ENCODE results near the gene STRN4. TPM values are rescaled to one million over a fixed set of nuclear protein-coding genes. Genes with fewer than 3 reads are reported as not detected.
"Not testable (repeated sequence)": the region's sequence is repeated elsewhere in the genome, so short reads cannot be mapped to it uniquely, and the experiment has no call there.

The STRN4 gene
- 44.5 TPM for total RNA-seq

GRCh38 chr19:46746281-46747057, at the start of gene STRN4:
Gene STRN4 (minus strand): TSS chr19:46746450. CDS start chr19:46746430, 20 bp downstream.
- peak; percentile 58 for ATAC-seq

- no peak for ATAC-seq
Observed at GRCh38 chr19:46791944-46792343, 45.7 kb upstream of the STRN4 start.

DNA sequence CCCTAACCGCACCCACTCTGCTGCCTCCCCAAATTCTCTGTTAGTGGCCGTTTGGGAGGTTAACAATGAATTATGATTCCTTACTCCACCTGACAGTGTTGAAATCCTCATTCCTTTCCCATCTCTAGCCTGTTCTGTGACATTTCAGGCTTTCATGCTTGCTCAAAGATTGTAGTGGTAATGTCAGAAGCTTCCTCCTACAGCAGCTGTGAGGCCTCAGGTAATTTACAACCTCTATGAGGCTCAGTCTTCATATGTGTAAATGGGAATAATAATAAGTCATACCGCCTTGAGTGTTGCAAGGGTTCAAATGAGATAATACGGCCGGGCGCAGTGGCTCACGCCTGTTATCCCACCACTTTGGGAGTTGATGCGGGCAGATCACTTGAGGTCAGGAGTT, 43.1 kb upstream of the STRN4 start:
- no peak for ATAC-seq

DNA sequence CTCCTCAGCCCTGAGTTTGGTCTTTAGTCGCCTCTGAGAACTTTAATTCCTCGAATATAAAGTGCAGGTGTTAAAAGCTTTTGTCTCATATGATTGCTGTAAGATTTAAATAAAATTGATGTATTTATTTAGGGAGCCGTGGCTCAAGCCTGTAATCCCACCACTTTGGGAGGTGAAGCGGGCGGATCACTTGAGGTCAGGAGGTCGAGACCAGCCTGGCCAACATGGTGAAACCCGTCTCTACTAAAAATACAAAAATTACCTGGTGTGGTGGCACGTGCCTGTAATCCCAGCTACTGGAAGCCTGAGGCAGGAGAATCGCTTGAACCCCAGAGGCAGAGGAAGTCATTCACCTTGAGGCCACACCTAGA, 42.7 kb upstream of the STRN4 start:
- no peak for ATAC-seq

DNA sequence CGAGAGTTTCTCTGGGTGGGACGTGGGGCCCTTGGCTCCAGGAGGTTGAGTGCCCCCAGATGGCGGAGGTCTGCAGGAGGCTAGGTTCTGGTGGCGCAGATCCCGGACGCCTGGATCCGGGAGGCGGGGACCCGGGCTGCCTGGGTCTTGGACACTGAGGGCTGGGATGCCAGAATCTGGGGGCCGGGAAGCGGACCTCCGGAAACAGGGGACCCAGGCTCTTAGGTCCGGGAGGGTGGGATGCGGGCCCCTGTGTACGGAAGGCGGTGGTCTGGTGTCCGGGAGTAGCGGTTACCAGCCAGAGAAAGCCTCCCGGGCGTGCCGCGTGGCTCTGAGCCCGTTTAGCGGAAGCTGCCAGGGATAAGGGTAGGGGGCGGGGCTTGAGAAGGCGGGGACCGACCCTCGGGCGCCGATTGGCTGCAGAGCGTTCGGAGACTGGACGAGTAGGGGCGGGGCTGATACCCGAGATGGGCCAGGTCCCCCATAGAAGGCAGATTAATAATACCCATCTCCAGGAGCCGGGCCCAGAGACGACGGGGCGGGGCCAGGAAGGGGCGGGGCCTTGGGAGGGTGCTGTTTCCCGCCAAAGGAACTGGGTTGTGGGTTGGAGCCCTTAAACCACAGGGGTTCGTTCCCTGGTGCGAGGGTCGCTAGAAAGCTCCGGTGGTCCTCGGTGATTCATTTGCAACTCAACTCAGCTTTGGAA, 42.2 kb upstream of the STRN4 start, which contains the start of gene SLC1A5:
Gene SLC1A5 (minus strand): TSS at position 333 of the 706 bp plus-strand sequence. CDS start 629 bp downstream, outside the sequence.
- peak; percentile 83 for ATAC-seq

- peak; percentile 1 for ATAC-seq
Observed at GRCh38 chr19:46787331-46788261, 41.3 kb upstream of the STRN4 start.

DNA sequence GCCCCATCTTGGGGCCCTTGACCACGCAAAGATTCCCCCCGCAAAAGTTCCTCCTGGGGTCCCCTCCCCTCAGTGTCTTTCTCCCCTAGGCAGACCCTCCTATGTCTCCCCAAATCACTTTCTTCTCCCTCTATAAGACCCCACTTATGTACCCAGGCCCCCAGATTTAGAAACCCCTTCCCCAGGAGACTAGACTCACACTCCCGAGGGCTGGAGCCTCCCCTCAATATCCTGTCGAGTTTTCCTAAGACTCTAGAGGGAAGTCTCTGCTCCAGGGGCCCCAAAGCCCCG, 40.7 kb upstream of the STRN4 start:
- no peak for ATAC-seq

- ATAC-seq = peak; percentile 60
Observed at GRCh38 chr19:46786236-46787039, 40.2 kb upstream of the STRN4 start.

DNA sequence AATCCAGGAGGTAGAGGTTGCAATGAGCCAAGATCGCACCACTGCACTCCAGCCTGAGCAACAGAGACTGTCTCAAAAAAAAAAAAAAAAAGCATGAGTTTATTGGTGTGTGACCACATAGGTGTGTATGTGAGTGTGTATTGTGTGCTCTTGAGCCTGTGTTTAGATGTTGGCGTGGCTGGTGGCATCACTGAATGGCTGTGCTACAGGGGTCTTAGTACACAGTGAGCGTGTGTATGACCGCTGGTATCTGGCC, 39.7 kb upstream of the STRN4 start:
- no peak for ATAC-seq

DNA sequence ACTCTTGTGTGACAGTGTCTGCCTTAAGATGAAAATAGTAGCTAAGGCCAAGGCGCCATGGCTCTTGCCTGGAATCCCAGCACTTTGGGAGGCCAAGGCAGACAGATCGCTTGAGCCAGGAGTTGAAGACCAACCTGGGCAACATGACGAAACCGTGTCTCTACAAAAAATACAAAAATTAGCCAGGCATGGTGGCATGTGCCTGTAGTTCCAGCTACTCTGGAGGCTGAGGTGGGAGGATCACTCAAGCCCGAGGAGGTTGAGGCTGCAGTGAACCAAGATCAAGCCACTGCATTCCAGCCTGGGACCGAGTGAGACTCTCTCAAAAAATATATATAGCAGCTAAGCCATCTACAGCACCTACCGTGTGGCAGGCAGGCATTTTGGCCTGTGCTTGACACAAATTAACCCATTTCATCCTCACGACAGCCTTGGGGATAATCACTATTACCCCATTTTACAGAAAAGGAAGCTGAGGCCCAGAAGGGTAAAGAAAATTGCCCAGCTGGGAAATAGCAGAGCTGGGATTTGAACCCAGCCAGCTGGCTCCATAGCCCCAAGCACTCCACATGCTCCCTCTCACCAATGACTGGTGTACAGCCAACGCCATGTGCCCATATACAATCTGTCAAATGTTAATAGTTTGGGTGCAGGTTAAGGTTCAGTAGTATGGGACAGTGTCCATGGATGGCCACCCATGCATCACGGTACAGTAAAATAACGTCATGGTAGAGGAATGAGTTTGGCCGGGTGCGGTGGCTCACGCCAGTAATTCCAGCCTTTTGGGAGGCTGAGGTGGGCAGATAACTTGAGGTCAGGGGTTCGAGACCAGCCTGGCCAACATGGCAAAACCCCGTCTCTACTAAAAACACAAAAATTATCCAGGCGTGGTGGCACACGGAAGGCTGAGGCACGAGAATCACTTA, 39.1 kb upstream of the STRN4 start:
- ATAC-seq = no peak

- ATAC-seq = peak; percentile 80
Observed at GRCh38 chr19:46784262-46785053, 38.2 kb upstream of the STRN4 start.

DNA sequence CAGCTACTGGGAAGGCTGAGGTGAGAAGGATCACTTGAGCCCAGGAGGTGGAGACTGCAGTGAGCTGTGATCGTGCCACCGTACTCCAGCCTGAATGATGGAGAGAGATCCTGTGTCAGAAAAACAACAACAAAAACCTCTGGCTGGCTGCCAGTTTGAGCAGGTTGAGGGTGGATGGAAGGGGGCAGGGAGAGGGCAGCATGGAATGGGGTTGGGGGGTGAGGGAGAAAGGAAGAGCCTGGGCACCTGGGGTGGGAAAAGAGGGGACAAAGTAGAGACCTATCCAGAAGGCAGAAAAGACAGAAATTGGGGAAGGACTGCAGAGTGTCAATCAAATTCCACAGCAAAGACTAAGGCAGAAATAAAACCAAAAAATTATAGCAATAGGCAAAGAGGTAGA, 37.4 kb upstream of the STRN4 start:
- ATAC-seq = no peak

- ATAC-seq = no peak
Observed at GRCh38 chr19:46782355-46783019, 36.2 kb upstream of the STRN4 start.

GRCh38 chr19:46777956-46778645, 31.9 kb upstream of the STRN4 start:
- ATAC-seq = not testable (repeated sequence)

DNA sequence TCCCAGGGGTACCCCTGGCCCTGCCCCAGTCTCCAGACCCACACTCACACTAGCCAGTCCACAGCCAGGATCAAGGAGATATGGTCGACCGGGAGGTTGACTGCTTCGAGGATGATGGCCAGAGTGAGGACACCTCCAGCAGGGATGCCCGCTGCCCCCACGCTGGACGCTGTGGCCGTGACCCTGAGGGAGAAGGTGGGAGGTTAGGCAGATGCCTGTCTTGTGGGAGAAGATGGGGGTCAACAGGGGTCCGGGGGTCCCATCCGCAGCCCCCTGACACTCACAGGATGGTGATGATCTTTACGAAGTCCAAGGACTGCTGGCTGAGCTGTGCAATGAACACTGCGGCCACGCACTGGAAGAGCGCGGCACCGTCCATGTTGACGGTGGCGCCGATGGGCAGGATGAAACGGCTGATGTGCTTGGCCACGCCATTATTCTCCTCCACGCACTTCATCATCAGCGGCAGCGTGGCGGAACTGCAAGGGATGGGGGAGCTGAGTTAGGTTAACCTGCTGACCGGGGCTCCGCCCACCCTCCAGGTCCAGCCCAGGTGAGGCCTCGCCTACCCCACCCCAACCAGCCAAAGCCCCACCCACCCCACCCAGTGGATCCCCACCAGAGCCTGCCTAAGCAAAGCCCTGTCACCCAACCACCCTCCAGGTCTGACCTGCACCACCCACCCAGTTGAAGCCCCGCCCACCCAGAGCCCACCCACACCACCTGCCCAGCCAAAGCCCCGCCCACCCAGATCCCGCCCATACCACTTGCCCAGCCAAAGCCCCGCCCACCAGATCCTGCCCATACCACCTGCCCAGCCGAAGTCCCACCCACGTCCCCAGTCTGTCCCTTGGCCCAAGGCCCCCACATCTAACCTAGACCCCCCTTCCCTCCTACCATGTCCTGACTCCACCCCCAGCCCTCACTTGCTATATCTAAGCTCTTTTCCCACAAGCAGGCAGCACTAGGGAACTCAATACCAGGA, 31.0 kb upstream of the STRN4 start:
- peak; percentile 36 for ATAC-seq

DNA sequence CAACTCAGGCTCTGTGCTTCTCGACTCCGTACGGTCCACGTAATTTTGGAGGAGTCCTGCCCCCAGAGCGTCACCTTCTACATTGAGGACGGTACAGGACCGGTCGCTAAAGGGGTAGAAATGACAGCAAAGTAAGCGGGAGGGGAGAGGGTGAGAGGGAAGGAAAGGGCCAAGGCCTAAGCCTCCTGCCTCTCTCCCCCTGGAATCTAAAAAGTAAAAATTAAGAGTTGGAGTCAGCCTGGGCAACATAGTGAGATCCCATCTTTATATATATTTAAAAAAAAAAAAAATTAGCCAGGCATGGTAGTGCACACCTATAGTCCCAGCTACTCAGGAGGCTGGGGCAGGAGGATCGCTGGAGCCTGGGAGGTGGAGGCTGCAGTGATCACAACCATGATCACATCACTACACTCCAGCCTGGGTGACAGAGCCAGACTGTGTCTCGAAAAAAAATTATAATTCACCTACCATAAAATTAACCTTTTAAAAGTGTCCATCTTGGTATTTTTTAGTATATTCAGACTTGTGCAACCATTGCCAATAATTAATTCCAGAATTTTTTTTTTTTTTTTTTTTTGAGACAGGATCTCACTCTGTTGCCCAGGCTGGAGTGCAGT, 29.5 kb upstream of the STRN4 start:
- ATAC-seq = no peak

DNA sequence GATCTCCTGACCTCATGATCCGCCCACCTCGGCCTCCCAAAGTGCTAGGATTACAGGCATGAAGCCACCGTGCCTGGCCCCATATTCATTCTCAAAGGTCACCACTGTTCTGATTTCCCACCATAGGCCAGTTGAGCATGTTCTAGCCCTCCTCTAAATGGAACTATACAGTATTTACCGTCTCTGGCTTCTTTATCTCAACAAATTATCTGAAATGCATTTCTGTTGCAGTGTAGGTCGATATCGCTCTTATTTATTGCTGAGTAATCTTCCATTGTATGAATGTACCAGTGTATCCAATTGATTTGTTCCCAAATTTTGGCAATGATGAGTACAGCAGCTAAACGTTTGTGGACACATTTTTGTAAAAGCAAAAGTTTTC, 26.8 kb upstream of the STRN4 start:
- ATAC-seq = no peak

Measured in esophagus mucosa (tissue), 1 donor.